SK-N-MC (cell line): ENCODE results near the gene ETV6.

ENCODE experiments used
- EZH2 ChIP-seq: fragments of 200-600 bp; sonication (generic); IDR thresholded peaks from one replicate; pipeline ENCODE4 v1.6.1; 2017; ENCODE audit warnings: antibody characterized with exemption
- POLR2AphosphoS5 ChIP-seq: IDR thresholded peaks from 2 replicates; pipeline ENCODE4 v1.6.1; 2012; ENCODE audit warnings: mild to moderate bottlenecking, low read depth, low read length, borderline replicate concordance

GRCh38 chr12:11731455-11731854 lies 82.0 kb downstream of the ETV6 start:
- TF ChIP-seq EZH2 (no peak), POLR2AphosphoS5 (no peak)
